Measurements from ENCODE around the gene WNT7B.

The WNT7B gene

GRCh38 chr22:45953178-45953577, 23.8 kb downstream of the WNT7B start:
- no peak for DNase-seq (ENCODE audit: low read depth)

GRCh38 chr22:45952553-45952952, 24.4 kb downstream of the WNT7B start:
- DNase-seq (ENCODE audit: low read depth) = no peak

- DNase-seq (ENCODE audit: low read depth) = no peak
Measured at GRCh38 chr22:45952151-45952550, 24.8 kb downstream of the WNT7B start.

- DNase-seq (ENCODE audit: low read depth) = no peak
Measured at GRCh38 chr22:45949891-45950290, 27.1 kb downstream of the WNT7B start.

- no peak for DNase-seq (ENCODE audit: low read depth)
Measured at GRCh38 chr22:45949258-45949870, 27.6 kb downstream of the WNT7B start.

- DNase-seq (ENCODE audit: low read depth) = no peak
Measured at GRCh38 chr22:45948081-45948648, 28.8 kb downstream of the WNT7B start.

GRCh38 chr22:45946805-45947600, 30.0 kb downstream of the WNT7B start:
- DNase-seq (ENCODE audit: low read depth) = no peak

- DNase-seq (ENCODE audit: low read depth) = no peak
Measured at GRCh38 chr22:45945621-45946106, 31.3 kb downstream of the WNT7B start.

GRCh38 chr22:45942787-45943493, 34.0 kb downstream of the WNT7B start:
- no peak for DNase-seq (ENCODE audit: low read depth)

GRCh38 chr22:45942344-45942743, 34.6 kb downstream of the WNT7B start:
- DNase-seq (ENCODE audit: low read depth) = no peak

GRCh38 chr22:45938913-45939312, 38.0 kb downstream of the WNT7B start:
- no peak for DNase-seq (ENCODE audit: low read depth)

- DNase-seq (ENCODE audit: low read depth) = no peak
Measured at GRCh38 chr22:45937960-45938359, 39.0 kb downstream of the WNT7B start.

GRCh38 chr22:45935573-45935972, 41.4 kb downstream of the WNT7B start:
- no peak for DNase-seq (ENCODE audit: low read depth)

- peak; percentile 61 for DNase-seq (ENCODE audit: low read depth)
Measured at GRCh38 chr22:45934659-45935341, 42.2 kb downstream of the WNT7B start.

GRCh38 chr22:45934168-45934564, 42.8 kb downstream of the WNT7B start:
- DNase-seq (ENCODE audit: low read depth) = no peak

GRCh38 chr22:45933506-45934167, 43.3 kb downstream of the WNT7B start:
- no peak for DNase-seq (ENCODE audit: low read depth)

- peak; percentile 9 for DNase-seq (ENCODE audit: low read depth)
Measured at GRCh38 chr22:45932071-45932470, 44.9 kb downstream of the WNT7B start.

- no peak for DNase-seq (ENCODE audit: low read depth)
Measured at GRCh38 chr22:45931042-45931441, 45.9 kb downstream of the WNT7B start.

- DNase-seq (ENCODE audit: low read depth) = no peak
Measured at GRCh38 chr22:45930324-45930723, 46.6 kb downstream of the WNT7B start.

GRCh38 chr22:45929649-45930048, 47.3 kb downstream of the WNT7B start:
- no peak for DNase-seq (ENCODE audit: low read depth)

- no peak for DNase-seq (ENCODE audit: low read depth)
Measured at GRCh38 chr22:45928726-45929368, 48.1 kb downstream of the WNT7B start.

All from GM04503 (cell line).